ENCODE results near the gene CYP4X1.
"Not testable (repeated sequence)": the region's sequence is repeated elsewhere in the genome, so short reads cannot be mapped to it uniquely, and the experiment has no call there.

The CYP4X1 gene

DNA sequence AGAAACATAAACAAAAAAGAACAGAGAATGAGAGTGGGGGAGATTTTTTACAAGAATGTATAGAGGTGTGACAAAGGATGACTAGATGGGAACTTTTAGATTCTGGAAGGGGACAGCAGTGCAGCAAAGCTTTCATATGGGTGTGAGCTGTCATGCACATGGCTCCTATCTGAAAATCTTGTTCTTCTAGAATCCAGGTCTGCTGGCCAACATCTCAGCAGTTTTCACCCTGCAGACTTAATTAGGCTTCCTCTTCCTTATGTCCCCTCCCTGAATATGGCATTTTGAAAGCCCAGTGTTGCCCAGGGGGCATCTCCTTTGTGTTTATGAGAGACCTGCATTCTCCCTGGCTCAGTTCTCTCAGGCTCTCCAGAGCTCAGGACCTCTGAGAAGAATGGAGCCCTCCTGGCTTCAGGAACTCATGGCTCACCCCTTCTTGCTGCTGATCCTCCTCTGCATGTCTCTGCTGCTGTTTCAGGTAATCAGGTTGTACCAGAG lies 43.7 kb downstream of the CYP4X1 start, which contains the start of gene CYP4Z1:
Gene CYP4Z1 (plus strand): TSS at position 135 of the 498 bp plus-strand sequence. CDS start 260 bp downstream, at position 395.
- Histone ChIP-seq H3K27ac (ENCODE audit: low read depth, low read length) (no peak within 1 kb of the TSS), H3K9me3 (ENCODE audit: control insufficient read depth, insufficient read depth, low read length) (no peaks in the 10 kb centered on the region), H3K4me3 (ENCODE audit: low read length) (no peak within 1 kb of the TSS), H3K36me3 (ENCODE audit: control insufficient read depth, low read length) (no peaks in the 10 kb centered on the region), H3K27me3 (ENCODE audit: control insufficient read depth, low read length) (peaks cover 4% of the 10 kb centered on the region), H3K4me1 (ENCODE audit: control insufficient read depth, low read length) (no peaks in the 10 kb centered on the region), H3K4me2 (ENCODE audit: low read length) (no peak within 1 kb of the TSS), H4K20me1 (ENCODE audit: control insufficient read depth, insufficient read depth, low read depth, low read length) (no peaks in the 10 kb centered on the region), H3K9me2 (replicated peaks; ENCODE audit: control insufficient read depth, low read length) (no peaks in the 10 kb centered on the region), H3F3A (ENCODE audit: control insufficient read depth, insufficient read depth) (no peaks in the 10 kb centered on the region), H3K79me2 (ENCODE audit: control insufficient read depth, low read length) (no peaks in the 10 kb centered on the region)
- TF ChIP-seq, protein P1, sequence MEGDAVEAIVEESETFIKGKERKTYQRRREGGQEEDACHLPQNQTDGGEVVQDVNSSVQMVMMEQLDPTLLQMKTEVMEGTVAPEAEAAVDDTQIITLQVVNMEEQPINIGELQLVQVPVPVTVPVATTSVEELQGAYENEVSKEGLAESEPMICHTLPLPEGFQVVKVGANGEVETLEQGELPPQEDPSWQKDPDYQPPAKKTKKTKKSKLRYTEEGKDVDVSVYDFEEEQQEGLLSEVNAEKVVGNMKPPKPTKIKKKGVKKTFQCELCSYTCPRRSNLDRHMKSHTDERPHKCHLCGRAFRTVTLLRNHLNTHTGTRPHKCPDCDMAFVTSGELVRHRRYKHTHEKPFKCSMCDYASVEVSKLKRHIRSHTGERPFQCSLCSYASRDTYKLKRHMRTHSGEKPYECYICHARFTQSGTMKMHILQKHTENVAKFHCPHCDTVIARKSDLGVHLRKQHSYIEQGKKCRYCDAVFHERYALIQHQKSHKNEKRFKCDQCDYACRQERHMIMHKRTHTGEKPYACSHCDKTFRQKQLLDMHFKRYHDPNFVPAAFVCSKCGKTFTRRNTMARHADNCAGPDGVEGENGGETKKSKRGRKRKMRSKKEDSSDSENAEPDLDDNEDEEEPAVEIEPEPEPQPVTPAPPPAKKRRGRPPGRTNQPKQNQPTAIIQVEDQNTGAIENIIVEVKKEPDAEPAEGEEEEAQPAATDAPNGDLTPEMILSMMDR (IDR thresholded peaks at IDR 0.05; ENCODE audit: low read depth, low read length, poor library complexity, severe bottlenecking) = no peak
- no peak for TF ChIP-seq EZH2phosphoT487 (IDR thresholded peaks at IDR 0.05; ENCODE audit: borderline replicate concordance, low read length)

DNA sequence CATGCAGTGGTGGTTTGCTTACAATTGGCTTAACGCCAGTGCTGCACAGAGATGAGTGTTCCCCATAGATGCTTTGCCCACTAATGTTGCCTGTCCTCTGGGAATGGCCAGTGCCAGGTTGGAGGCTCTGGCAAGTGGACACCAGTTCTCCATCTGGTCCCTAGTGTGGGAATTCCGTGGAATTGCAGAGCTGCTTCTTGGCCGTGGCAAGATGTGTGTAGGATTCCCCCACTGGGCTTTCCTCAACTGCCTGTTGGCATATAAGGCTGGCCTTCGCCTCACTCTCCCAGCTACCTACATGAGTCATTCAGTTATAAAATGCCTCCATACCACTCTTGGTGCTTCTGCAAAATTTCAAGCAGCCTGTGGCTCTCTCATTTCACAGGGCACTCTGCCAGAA lies 45.6 kb downstream of the CYP4X1 start:
- H3K9me3 ChIP-seq (ENCODE audit: control insufficient read depth, insufficient read depth, low read length); H3K27ac ChIP-seq (ENCODE audit: low read depth, low read length); H3F3A ChIP-seq (ENCODE audit: control insufficient read depth, insufficient read depth); H4K20me1 ChIP-seq (ENCODE audit: control insufficient read depth, insufficient read depth, low read depth, low read length); H3K4me2 ChIP-seq (ENCODE audit: low read length); H3K79me2 ChIP-seq (ENCODE audit: control insufficient read depth, low read length); H3K36me3 ChIP-seq (ENCODE audit: control insufficient read depth, low read length); H3K27me3 ChIP-seq (ENCODE audit: control insufficient read depth, low read length); H3K4me3 ChIP-seq (ENCODE audit: low read length); H3K4me1 ChIP-seq (ENCODE audit: control insufficient read depth, low read length); H3K9me2 ChIP-seq (replicated peaks; ENCODE audit: control insufficient read depth, low read length): not testable (repeated sequence)

DNA sequence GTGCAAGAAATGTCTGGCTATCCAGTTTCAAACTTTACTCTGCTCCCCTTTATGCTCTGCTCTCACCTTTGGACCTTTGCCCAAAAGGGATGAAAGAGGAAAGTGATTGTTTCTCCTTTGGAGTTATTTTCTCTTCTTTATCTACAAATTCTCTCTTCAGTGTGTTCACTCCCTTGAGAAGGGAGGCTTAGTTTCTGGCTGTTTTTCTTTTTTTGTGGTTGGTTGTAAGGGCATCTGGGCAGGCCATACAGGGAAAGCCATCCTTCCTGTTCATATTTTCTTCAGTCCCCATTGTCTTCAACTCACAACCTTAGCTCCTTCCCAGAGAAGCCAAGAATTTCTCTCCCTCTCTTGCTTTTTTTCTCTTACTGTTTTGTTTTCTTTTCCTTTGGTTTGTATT lies 46.0 kb downstream of the CYP4X1 start:
- not testable (repeated sequence) for H3K27me3 ChIP-seq (ENCODE audit: control insufficient read depth, low read length); H3K79me2 ChIP-seq (ENCODE audit: control insufficient read depth, low read length); H3K36me3 ChIP-seq (ENCODE audit: control insufficient read depth, low read length); H3K4me1 ChIP-seq (ENCODE audit: control insufficient read depth, low read length); H3K27ac ChIP-seq (ENCODE audit: low read depth, low read length); H3K4me3 ChIP-seq (ENCODE audit: low read length); H3K9me2 ChIP-seq (replicated peaks; ENCODE audit: control insufficient read depth, low read length); H3K9me3 ChIP-seq (ENCODE audit: control insufficient read depth, insufficient read depth, low read length); H3K4me2 ChIP-seq (ENCODE audit: low read length); H3F3A ChIP-seq (ENCODE audit: control insufficient read depth, insufficient read depth); H4K20me1 ChIP-seq (ENCODE audit: control insufficient read depth, insufficient read depth, low read depth, low read length)

DNA sequence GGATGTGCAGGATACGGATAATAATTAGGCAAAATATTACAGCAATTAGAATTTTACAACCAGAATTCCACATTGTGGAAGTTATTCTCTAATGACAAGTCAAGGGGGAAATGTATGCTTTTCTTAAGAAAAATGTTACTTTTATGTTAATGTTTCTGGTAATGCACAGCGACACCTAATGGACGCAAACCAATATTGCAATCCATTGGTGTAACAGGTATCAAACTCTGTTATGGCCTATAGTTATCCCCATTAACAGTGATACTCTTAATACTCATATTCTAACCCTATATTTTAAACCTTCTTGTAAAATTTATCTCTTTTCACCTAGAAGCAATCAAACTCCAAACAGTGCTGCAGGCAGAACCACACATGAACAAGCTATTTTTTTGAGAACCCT lies 65.9 kb downstream of the CYP4X1 start:
- H3K9me3 ChIP-seq (ENCODE audit: control insufficient read depth, insufficient read depth, low read length); H3K79me2 ChIP-seq (ENCODE audit: control insufficient read depth, low read length); H3K4me2 ChIP-seq (ENCODE audit: low read length); H3K4me3 ChIP-seq (ENCODE audit: low read length); H4K20me1 ChIP-seq (ENCODE audit: control insufficient read depth, insufficient read depth, low read depth, low read length); H3K27me3 ChIP-seq (ENCODE audit: control insufficient read depth, low read length); H3K9me2 ChIP-seq (replicated peaks; ENCODE audit: control insufficient read depth, low read length); H3F3A ChIP-seq (ENCODE audit: control insufficient read depth, insufficient read depth); H3K27ac ChIP-seq (ENCODE audit: low read depth, low read length); H3K36me3 ChIP-seq (ENCODE audit: control insufficient read depth, low read length); H3K4me1 ChIP-seq (ENCODE audit: control insufficient read depth, low read length): not testable (repeated sequence)
- TF ChIP-seq, protein P1 (IDR thresholded peaks at IDR 0.05; ENCODE audit: low read depth, low read length, poor library complexity, severe bottlenecking) = peak; percentile 44

Data from DOHH2 (cell line).